NCI-H2196 treated with DMSO at 0.1 percent for 48 hours (cell line): ENCODE results near the gene GLIS2.

Source experiments
- DNase-seq: peaks from one replicate; lab custom pipeline; 2025; ENCODE audit not compliant: unreplicated experiment; lab: John Stamatoyannopoulos, UW

GLIS2 gene

DNA sequence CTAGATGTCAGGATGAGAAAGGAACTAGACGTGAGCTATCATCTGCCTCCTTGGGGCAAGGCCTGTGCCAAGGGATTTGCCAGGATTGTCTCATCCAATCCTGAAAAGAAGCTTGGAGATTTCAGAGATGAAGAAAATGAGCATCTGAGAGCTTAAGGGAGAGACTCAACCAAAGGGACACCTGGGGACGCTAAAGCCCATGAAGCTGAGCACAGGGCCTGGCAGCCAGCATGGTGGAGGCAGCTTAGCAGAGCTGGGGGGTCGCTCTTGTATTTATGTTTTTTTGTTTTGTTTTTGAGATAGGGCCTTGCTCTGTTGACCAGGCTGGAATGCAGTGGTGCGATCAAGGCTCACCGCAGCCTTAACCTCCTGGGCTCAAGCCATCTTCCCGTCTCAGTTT, 18.4 kb upstream of the GLIS2 start:
- DNase-seq: no peak

- DNase-seq: no peak
Observed at GRCh38 chr16:4298761-4299522, 16.9 kb upstream of the GLIS2 start.

- DNase-seq: no peak
Observed at GRCh38 chr16:4301177-4301576, 14.7 kb upstream of the GLIS2 start.

- no peak for DNase-seq
Observed at GRCh38 chr16:4301968-4302367, 13.9 kb upstream of the GLIS2 start.

GRCh38 chr16:4303973-4304372, 11.9 kb upstream of the GLIS2 start:
- DNase-seq: no peak

DNA sequence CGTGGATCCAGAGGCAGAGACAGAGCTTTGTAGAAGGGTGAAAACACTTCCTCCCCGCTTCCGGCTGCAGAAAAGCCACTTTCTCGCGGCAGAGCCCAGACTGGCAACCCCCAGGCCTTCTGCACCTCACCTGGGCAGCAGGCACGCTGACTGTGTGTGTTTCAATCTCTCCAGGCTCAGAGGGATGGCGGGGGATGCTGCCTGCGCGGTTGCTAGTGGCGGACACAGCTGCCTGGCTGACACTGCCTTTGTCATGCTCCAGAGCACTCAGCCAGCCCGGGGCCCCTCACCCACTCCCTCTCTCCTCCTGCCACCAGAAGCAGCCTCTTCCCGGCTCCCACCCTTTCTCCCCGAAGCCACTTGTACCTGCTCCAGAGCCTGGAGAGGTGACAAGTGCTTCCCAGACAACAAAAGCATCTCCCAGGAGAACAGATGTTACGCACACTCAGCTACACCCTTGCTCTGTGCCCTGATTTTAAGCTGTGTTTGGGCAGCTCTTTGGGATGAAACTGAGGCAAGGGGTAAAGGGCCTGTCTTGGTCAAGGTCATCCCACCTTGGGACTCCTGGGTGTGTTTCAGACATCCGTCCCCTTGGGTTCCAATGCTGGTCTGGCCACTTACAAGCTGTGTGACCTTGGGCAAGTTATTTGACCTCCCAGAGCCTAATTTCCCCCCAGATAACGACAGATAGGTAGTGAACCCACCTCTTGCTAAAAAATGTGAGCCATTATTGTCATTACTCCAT, 9.2 kb upstream of the GLIS2 start:
- no peak for DNase-seq

GRCh38 chr16:4307215-4308037, 8.4 kb upstream of the GLIS2 start:
- peak; percentile 94 for DNase-seq

GRCh38 chr16:4309102-4309832, 6.6 kb upstream of the GLIS2 start:
- DNase-seq: no peak

GRCh38 chr16:4309833-4310266, 6.0 kb upstream of the GLIS2 start:
- peak; percentile 31 for DNase-seq

- no peak for DNase-seq
Observed at GRCh38 chr16:4313563-4314531, 2.0 kb upstream of the GLIS2 start.

GRCh38 chr16:4314532-4315185, 1.2 kb upstream of the GLIS2 start:
- DNase-seq: no peak

GRCh38 chr16:4316108-4316863, 419 bp downstream of the GLIS2 start:
- no peak for DNase-seq

DNA sequence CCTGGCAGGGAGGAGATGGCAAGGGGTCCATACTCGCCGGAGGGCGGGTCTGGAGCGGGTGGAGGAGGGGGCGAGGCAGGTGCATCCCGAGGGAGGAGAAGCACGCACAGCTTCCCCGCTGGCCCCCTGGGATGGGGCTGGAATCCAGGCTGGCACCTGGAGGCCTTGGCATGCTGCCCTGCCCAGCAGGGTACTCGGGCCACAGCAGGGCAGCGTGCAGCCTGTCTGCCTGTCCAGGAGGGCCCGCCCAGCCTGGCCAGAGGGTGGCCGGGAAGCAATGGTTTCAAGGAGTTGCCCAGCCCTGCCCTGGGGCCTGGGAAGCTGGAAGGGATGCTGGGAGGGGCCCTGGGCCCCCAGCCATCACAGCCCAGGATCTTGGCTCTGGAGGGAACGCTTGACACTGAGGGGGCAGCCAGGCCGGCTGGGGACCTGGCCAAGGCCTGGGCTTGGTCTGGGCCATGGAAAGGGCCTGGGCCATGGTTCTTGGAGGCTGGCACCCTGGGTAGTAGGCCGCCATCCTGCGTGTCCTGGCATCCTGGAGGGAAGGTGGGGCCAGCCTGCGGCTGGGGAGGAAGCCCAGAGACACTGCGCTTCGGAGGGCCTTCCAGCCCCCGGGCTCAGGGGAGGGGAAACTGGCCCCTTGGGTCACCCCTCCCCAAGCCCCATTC, 1.1 kb downstream of the GLIS2 start:
- peak; percentile 77 for DNase-seq

DNA sequence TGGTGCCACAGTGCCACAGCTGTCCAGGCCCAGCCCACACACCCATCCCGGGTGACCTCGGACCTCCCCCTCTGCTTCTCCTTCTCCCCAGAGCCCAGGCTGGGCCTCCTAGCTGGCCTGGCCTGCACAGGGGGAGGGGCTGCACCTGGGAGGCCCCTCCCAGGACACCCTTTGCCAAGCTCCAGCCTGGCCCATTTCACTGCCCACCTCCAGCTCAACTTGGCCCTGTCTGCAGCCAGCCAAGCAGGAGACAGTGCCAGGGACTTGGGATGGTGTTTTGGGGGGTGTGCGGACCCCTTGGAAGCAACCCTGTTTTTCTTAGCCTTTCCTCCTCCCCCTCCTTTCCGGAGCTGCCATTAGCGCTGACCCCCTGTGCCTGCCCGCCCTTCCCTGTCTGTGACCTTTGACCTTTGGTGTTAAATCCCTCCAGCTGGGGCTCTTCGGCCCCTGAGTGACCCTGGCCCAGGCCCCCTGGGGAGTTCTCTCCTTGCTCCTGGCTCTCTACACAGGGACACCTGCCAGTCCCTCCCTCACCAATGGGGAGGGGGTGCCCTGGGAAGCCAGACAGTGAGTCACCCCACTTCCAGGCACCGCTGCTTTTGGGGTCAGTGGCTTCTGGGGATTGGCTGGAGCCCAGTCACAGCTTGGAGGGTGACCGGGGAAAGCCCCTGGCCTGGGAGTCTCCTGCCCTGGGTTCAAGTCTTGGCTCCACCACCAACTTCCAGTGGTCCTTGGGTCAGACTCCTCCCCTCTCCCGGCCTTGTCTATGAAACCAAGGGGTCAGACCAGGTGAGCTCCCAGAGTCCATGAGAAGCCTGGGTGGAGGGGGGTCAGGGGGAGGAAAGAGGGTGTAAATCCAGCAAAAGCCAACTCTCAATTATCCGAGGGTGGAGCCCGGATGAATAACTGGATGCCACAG, 1.9 kb downstream of the GLIS2 start:
- DNase-seq: no peak

GRCh38 chr16:4318451-4318910, 2.6 kb downstream of the GLIS2 start:
- DNase-seq: no peak

GRCh38 chr16:4318967-4319366, 3.1 kb downstream of the GLIS2 start:
- DNase-seq: no peak
